HG02840 (cell line): ENCODE data around the gene RHOG.
"Not testable (repeated sequence)": the region's sequence is repeated elsewhere in the genome, so short reads cannot be mapped to it uniquely, and the experiment has no call there.

Experiments used
- ATAC-seq: cut with Tn5 transposase; IDR thresholded peaks from one replicate; pipeline ENCODE4 v1.9.1; 2021; ENCODE audit warnings: mild to moderate bottlenecking, moderate library complexity, moderate number of reproducible peaks; ENCODE audit not compliant: unreplicated experiment, low FRiP score

RHOG gene

DNA sequence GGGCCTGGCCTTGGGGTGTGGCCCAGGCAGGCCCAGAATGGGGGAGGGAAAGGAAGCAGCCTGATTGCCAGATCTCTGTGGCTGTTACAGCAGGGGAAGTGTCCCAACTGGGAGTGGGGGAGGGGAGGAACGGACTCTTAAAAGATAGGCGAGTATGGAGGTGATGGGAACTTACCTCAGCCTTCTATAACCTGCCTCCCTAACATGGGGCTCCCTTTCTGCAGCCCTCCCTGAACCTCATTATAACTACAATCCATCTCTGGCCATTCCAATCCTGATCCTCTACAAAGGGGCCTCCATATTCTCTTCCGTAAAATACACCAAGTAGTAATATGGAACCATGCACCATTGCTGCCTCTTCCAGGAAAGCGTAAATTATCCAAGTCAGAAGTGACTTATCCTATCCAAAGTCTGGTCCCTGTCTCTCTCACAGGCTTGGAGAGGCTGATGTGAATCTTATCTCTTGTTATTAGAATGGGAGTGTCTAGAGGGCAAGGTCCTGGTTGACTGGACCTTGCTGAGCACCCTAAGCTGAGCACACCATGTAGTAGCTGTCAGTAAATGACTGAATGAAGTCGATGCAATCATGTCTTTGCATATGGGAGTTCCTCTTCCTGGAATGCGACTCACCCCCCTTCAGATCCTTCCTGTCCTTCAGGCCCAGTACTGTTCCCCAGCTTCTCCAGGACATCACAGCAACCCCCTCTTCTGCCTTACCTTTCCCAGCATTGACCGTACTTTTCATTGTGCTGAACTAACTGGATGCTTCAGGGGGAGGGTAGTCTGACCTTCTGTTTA, 5.9 kb downstream of the RHOG start:
- no peak for ATAC-seq

- no peak for ATAC-seq
These were observed 6.5 kb downstream of the RHOG start for GRCh38 chr11:3834349-3834663.

DNA sequence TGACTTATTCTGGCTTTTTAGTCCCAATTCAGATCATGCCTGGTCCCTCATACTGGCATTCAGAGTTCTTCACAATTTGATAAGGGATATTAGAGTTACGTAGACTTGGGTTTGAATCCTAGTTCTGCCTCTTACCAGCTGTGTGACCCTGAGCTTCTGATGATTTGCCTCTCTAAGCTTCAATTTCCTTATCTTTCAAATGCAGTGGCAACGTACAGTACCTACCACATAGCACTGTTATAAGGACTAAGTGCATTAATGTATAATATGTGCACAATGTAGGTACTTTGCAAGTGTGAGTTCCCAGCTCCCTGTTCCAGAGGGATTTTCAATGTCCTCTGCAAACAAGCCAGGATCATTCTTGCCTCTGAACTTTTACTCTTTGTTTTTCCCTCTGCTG, 7.3 kb downstream of the RHOG start:
- ATAC-seq = no peak

- no peak for ATAC-seq
These were observed 7.9 kb downstream of the RHOG start for GRCh38 chr11:3832816-3833215.

- ATAC-seq = no peak
These were observed 9.2 kb downstream of the RHOG start for GRCh38 chr11:3831378-3832239.

- no peak for ATAC-seq
These were observed 10.0 kb downstream of the RHOG start for GRCh38 chr11:3830730-3831129.

DNA sequence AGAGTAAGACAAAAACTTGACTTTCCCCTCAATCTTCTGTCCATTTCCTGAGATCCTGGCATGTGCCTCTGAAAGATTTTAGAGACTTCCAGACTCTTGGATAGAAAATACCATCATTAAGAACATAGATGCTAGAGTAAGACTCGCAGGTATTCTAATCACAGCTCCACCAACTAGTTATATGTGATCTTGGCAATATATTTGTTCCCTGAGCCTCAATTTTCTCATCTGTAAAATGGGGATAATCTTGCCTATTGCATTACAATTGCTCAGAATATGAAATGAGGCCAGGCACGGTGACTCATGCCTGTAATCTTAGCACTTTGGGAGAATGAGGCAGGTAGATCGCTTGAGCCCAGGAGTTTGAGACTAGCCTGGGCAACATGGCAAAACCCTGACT, 10.7 kb downstream of the RHOG start:
- no peak for ATAC-seq

GRCh38 chr11:3827434-3828186, 13.1 kb downstream of the RHOG start:
- no peak for ATAC-seq

GRCh38 chr11:3826721-3827120, 14.0 kb downstream of the RHOG start:
- ATAC-seq = no peak

GRCh38 chr11:3825473-3826154, 15.1 kb downstream of the RHOG start:
- ATAC-seq = no peak

GRCh38 chr11:3824714-3825472, 15.9 kb downstream of the RHOG start:
- peak; percentile 53 for ATAC-seq

GRCh38 chr11:3823762-3824506, 16.8 kb downstream of the RHOG start:
- ATAC-seq = no peak

- no peak for ATAC-seq
These were observed 17.5 kb downstream of the RHOG start for GRCh38 chr11:3823303-3823702.

DNA sequence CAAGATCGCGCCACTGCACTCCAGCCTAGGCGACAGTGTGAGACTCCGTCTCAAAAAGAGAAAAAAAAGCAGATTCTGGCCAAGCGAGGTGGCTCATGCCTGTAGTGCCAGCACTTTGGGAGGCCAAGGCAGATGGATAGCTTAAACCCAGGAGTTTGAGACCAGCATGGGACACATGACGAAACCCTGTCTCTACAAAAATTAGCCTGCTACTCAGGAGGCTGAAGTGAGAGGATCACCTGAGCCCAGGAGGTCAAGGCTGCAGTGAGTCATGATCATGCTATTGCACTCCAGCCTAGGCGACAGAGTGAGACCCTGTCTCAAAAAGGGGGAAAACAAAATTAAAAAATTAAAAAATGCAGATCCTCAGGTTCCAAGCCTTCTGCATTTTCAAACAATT, 18.4 kb downstream of the RHOG start:
- no peak for ATAC-seq

DNA sequence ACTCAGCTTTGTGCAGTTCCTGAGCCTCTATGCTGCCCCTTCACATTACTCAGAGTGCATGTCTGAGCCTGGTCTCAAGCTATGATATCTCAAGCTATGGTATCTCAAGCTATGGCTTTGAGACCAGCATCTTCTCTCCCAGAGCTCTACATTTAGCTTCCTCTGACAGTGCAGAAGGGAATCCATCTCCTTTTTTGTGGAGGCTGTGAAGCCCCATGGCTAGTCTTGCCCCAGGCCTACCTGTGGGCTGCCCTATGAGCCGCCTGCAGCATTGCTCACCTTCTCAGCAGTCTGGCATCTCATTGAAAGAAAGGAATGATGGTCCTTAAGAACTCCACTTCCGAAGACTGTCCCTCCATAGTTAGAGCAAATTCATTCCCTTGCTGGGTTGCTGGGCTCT, 19.8 kb downstream of the RHOG start:
- ATAC-seq = no peak

DNA sequence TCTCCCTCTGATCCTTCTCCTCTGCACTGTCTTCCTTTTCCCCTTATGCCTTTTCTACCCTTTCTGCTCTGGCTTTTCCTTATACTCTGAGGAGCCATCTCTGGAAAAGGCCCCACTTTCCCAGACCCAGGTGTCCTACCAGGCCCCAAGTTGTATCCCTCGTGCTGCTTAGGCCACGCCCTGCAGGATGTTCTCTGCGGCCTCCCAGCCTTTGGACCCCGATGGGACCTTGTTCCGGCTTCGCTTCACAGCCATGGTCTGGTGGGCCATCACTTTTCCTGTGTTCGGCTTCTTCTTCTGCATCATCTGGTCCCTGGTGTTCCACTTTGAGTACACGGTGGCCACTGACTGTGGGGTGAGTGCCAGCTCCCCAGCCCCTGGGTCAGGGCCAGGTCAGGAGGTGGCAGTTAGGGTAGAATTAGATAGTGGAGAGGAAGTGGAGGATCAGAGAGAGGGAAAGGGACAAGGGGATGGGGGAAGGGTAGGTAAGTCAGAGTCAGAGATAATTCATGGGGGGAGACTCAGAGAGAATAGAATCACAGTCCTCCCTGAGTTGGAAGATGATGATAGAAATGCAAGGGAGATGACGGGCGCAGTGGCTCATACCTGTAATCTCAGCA, 23.5 kb downstream of the RHOG start:
- ATAC-seq = no peak

GRCh38 chr11:3816673-3817072, 24.1 kb downstream of the RHOG start:
- ATAC-seq = no peak

GRCh38 chr11:3815845-3816244, 24.9 kb downstream of the RHOG start:
- no peak for ATAC-seq

GRCh38 chr11:3814832-3815231, 25.9 kb downstream of the RHOG start:
- ATAC-seq = not testable (repeated sequence)
